AG04450 (cell line): ENCODE data around the gene SCAF4. TPM values are rescaled to one million over a fixed set of nuclear protein-coding genes. Genes with fewer than 3 reads are reported as not detected.
"Not testable (repeated sequence)": the region's sequence is repeated elsewhere in the genome, so short reads cannot be mapped to it uniquely, and the experiment has no call there.

Experiments
- CTCF ChIA-PET: fragments of 300-600, 350-600 bp; formaldehyde crosslinking; extraction: SDS; loops from one replicate; lab custom pipeline; 2022; ENCODE audit warnings: antibody characterized with exemption, inconsistent platforms; lab: Charles Lee
- POLR2A ChIA-PET: fragments of 350-600 bp; formaldehyde crosslinking; extraction: SDS; loops from one replicate; lab custom pipeline; 2021; ENCODE audit warnings: antibody characterized with exemption, inconsistent platforms; lab: Yijun Ruan, JAX
- DNase-seq: peaks from one replicate; pipeline ENCODE4 v3.0.0-alpha.2; 2011; ENCODE audit warnings: low read depth, low spot score
- H3K27ac ChIP-seq: one replicate; pipeline ENCODE4 v1.5.1; 2012; ENCODE audit warnings: low read depth, low read length, control low read depth
- H3K27me3 ChIP-seq: one replicate; pipeline ENCODE4 v1.6.0; 2012; ENCODE audit warnings: low read length; ENCODE audit not compliant: control insufficient read depth, insufficient read depth
- H3K4me3 ChIP-seq: 2 replicates; pipeline ENCODE4 v1.5.1; 2011; ENCODE audit warnings: mild to moderate bottlenecking, low read depth, low read length, control low read depth
- H3K9me3 ChIP-seq: 2 replicates; pipeline ENCODE4 v1.5.1; 2012; ENCODE audit warnings: low read length; ENCODE audit not compliant: control insufficient read depth, insufficient read depth
- polyA plus RNA-seq: library from polyadenylated mRNA; depleted of rRNA; stranded (reverse); fragments of >200 nt; gene quantifications from 2 replicates; pipeline ENCODE4 v1.2.3, GENCODE V29; 2011
- TF ChIP-seq, protein P1 (sequence below): IDR thresholded peaks from 2 replicates; pipeline ENCODE4 v1.5.1; 2011; ENCODE audit warnings: low read depth, low read length, control low read depth, inconsistent platforms

SCAF4 gene
- polyA plus RNA-seq, 1 experiment: 6.3 TPM

- TF ChIP-seq, protein P1, sequence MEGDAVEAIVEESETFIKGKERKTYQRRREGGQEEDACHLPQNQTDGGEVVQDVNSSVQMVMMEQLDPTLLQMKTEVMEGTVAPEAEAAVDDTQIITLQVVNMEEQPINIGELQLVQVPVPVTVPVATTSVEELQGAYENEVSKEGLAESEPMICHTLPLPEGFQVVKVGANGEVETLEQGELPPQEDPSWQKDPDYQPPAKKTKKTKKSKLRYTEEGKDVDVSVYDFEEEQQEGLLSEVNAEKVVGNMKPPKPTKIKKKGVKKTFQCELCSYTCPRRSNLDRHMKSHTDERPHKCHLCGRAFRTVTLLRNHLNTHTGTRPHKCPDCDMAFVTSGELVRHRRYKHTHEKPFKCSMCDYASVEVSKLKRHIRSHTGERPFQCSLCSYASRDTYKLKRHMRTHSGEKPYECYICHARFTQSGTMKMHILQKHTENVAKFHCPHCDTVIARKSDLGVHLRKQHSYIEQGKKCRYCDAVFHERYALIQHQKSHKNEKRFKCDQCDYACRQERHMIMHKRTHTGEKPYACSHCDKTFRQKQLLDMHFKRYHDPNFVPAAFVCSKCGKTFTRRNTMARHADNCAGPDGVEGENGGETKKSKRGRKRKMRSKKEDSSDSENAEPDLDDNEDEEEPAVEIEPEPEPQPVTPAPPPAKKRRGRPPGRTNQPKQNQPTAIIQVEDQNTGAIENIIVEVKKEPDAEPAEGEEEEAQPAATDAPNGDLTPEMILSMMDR: no peak
- ChIA-PET POLR2A (no interaction called here), CTCF (interaction anchor here (1.5 kb wide), 1 partner anchor 45 kb away, joined by 4 read pairs; no protein-coding TSS in a partner anchor)
- no peak for DNase-seq
- H3K4me3 ChIP-seq: no peak overlapping the region
- no peak overlapping the region for H3K27ac ChIP-seq
- no peaks in the 10 kb centered on the region for H3K27me3 ChIP-seq
- no peaks in the 10 kb centered on the region for H3K9me3 ChIP-seq
These were observed 9.2 kb upstream of the SCAF4 start for GRCh38 chr21:31741116-31741515.

GRCh38 chr21:31737586-31738397, 5.9 kb upstream of the SCAF4 start:
- H3K9me3 ChIP-seq, H3K27ac ChIP-seq, H3K4me3 ChIP-seq, H3K27me3 ChIP-seq, DNase-seq, POLR2A ChIA-PET: not testable (repeated sequence)
- CTCF ChIA-PET: interaction anchor here (1.2 to 1.7 kb wide), 2 partner anchors 48 to 521 kb away, joined by 4 read pairs; no protein-coding TSS in a partner anchor

- Histone ChIP-seq H3K9me3 (no peaks in the 10 kb centered on the region; the same call in 1 of the 2 replicates), H3K27ac (no peak overlapping the region), H3K27me3 (no peaks in the 10 kb centered on the region), H3K4me3 (no peak overlapping the region)
- CTCF ChIA-PET: no interaction called here
- TF ChIP-seq, protein P1: no peak
- POLR2A ChIA-PET: no interaction called here
- DNase-seq: no peak
These were observed 3.6 kb upstream of the SCAF4 start for GRCh38 chr21:31735511-31735992.

GRCh38 chr21:31733551-31734149, 1.7 kb upstream of the SCAF4 start:
- DNase-seq: no peak
- no peak overlapping the region for H3K27ac ChIP-seq

More at GRCh38 chr21:31733551-31734149, 1.7 kb upstream of the SCAF4 start:
- H3K4me3 ChIP-seq: no peak overlapping the region
- TF ChIP-seq, protein P1: no peak
- H3K9me3 ChIP-seq: no peaks in the 10 kb centered on the region; the same call in 1 of the 2 replicates
- CTCF ChIA-PET: interaction anchor here (0.9 to 1.4 kb wide), 2 partner anchors 11 to 52 kb away, joined by 3 read pairs; no protein-coding TSS in a partner anchor
- POLR2A ChIA-PET: no interaction called here
- no peaks in the 10 kb centered on the region for H3K27me3 ChIP-seq
